ENCODE data around the gene SLC10A7.

Gene SLC10A7

DNA sequence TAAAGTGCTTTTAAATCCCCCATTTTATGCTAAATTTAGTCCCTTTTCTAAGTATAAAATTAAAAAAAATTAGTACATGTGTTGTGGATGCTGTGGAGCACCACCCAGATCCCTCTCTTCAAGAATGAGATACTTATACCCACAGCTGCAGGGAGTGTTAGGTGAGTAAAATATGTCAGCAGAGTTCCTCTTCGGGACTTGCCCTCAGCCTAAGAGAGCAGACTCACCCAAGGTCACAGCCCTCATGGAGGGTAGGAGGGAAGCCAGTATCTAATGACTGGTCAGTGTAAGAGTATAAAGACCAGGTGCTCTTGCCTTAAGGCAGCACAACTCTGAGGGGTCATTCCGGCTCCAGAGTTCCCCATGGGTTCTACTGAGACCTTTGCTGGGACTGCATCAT is 218.9 kb downstream of the SLC10A7 start:
- no peak for DNase-seq (ENCODE audit: extremely low read depth, low read depth)
- TF ChIP-seq, protein P1, sequence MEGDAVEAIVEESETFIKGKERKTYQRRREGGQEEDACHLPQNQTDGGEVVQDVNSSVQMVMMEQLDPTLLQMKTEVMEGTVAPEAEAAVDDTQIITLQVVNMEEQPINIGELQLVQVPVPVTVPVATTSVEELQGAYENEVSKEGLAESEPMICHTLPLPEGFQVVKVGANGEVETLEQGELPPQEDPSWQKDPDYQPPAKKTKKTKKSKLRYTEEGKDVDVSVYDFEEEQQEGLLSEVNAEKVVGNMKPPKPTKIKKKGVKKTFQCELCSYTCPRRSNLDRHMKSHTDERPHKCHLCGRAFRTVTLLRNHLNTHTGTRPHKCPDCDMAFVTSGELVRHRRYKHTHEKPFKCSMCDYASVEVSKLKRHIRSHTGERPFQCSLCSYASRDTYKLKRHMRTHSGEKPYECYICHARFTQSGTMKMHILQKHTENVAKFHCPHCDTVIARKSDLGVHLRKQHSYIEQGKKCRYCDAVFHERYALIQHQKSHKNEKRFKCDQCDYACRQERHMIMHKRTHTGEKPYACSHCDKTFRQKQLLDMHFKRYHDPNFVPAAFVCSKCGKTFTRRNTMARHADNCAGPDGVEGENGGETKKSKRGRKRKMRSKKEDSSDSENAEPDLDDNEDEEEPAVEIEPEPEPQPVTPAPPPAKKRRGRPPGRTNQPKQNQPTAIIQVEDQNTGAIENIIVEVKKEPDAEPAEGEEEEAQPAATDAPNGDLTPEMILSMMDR (IDR thresholded peaks at IDR 0.05; ENCODE audit: low read depth, low read length, missing control alignments): no peak
- no peak overlapping the region for H3K4me3 ChIP-seq (replicated peaks; ENCODE audit: low read depth, low read length)

DNA sequence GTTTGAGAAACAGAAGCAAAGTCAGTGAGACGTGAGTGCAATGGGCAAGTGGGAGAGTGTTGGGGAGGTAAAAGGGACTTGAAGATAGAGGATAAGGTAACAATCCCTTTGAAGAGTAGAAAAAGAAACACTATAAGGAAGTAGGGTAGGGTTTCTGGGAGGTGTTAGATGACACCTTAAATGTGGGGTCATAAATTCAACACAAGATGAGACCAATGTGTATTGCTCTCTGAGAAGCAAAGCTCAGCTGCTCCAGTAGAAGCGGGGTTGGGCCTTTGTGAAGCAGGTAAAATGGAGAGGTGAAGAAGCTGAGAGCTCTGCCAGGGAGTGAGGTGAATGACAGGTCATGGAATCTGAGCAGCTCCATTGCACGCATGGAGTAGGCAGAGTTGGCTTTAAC is 222.1 kb downstream of the SLC10A7 start:
- DNase-seq (ENCODE audit: extremely low read depth, low read depth): no peak
- no peak overlapping the region for H3K4me3 ChIP-seq (replicated peaks; ENCODE audit: low read depth, low read length)
- TF ChIP-seq, protein P1 (IDR thresholded peaks at IDR 0.05; ENCODE audit: low read depth, low read length, missing control alignments): no peak

DNA sequence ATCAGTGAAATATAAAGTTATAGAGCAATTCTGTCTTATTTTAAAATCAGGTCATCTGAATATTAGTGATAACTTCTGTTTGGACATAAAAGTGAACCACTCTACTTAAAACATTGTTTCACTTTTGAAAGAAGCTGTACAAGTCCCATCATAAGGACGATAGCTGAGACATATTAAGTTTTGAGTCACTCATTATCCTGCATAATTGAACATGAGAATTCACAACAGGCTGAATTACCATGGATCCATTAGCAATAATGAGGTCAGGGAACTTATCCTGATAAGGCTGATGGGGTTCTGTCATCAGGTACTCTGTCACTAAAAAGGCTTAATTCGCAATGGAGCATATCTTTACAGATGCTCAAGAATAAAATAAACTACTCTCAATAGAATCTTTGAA is 227.0 kb downstream of the SLC10A7 start:
- DNase-seq (ENCODE audit: extremely low read depth, low read depth): no peak
- TF ChIP-seq, protein P1 (IDR thresholded peaks at IDR 0.05; ENCODE audit: low read depth, low read length, missing control alignments): no peak
- no peak overlapping the region for H3K4me3 ChIP-seq (replicated peaks; ENCODE audit: low read depth, low read length)

DNA sequence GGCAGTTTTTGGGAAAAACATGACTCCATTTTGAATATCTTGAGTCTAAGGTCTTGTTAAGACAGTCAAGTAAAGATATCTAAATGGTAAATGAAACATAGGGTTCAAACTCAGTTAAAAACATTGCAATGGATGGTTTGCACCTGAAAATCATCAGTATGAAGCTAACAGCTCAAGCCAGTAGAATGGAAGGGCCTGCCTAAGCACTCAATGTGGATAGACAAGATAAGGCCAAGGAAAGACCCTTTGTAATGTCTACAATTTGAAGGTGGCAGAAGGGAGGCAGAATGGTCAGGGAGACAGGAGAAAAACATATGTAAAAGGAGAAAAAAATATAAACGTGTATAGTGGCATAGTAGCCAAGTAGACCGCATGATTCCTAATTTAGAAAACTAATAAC is 229.2 kb downstream of the SLC10A7 start:
- DNase-seq (ENCODE audit: extremely low read depth, low read depth): no peak
- no peak overlapping the region for H3K4me3 ChIP-seq (replicated peaks; ENCODE audit: low read depth, low read length)
- TF ChIP-seq, protein P1 (IDR thresholded peaks at IDR 0.05; ENCODE audit: low read depth, low read length, missing control alignments): no peak

DNA sequence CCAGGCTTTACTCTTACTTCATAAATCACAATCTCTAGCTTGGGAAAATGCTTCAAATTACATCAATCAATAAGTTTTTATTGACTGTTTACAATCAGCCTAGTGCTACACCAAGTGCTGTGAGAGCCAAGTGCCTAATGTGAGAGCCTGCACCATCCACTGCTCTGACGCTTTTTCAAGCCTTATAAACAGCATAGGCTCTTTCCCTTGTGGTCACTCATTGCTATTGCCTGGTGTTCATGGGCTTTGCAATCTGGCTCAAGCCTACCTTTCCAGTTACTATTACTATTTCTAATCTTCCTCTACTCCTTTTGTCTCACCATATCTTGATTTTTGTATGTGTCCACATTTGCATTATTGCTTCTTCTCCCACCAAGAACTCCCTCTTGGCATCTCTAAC is 230.4 kb downstream of the SLC10A7 start:
- no peak for DNase-seq (ENCODE audit: extremely low read depth, low read depth)
- TF ChIP-seq, protein P1 (IDR thresholded peaks at IDR 0.05; ENCODE audit: low read depth, low read length, missing control alignments): no peak
- H3K4me3 ChIP-seq (replicated peaks; ENCODE audit: low read depth, low read length): no peak overlapping the region

DNA sequence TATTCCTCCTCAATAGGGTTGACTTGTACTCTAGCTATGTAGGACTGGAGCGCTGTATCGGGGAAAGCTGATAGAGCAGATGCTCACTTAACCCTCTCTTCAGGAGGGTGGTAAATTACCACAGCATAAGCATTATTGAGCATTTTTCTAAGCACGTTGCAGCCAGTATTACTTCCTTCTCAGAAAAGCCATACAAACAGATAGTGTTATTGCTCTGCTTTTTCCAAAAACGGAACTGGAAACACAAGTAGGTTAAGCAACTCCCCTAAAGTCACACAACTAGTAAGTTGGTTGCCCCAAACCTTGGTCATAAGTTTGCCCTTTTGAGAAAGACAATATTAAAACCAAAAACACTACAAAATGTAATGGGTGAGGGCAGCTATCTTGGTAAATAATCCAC is 233.5 kb downstream of the SLC10A7 start:
- TF ChIP-seq, protein P1 (IDR thresholded peaks at IDR 0.05; ENCODE audit: low read depth, low read length, missing control alignments): no peak
- DNase-seq (ENCODE audit: extremely low read depth, low read depth): no peak
- no peak overlapping the region for H3K4me3 ChIP-seq (replicated peaks; ENCODE audit: low read depth, low read length)

DNA sequence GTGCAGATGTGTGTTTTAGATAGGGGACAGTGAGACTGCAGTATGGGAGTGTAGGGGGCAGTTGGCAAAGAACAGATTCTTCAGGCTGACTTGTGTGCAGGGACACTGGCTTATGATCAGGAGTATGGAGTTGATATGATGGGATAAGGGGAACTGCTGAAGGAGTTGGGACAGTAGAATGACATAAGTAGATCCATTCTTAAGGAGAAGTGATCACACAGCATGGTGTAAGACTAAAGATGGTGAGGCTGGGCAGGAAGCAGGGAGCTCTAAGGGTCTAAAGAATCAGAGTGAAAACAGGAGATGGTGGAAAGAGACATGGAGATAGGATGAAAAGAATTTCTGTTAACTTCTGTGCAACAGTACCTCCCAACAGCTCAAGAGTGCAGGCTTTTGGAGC is 236.7 kb downstream of the SLC10A7 start:
- DNase-seq (ENCODE audit: extremely low read depth, low read depth): no peak
- TF ChIP-seq, protein P1 (IDR thresholded peaks at IDR 0.05; ENCODE audit: low read depth, low read length, missing control alignments): no peak

More for the DNA sequence above, 236.7 kb downstream of the SLC10A7 start:
- no peak overlapping the region for H3K4me3 ChIP-seq (replicated peaks; ENCODE audit: low read depth, low read length)

Measured in HFF-Myc (cell line).